ENCODE measurements around the gene TEX22. TPM values are rescaled to one million over a fixed set of nuclear protein-coding genes. Genes with fewer than 3 reads are reported as not detected.

The TEX22 gene
- total RNA-seq, 1 experiment from 2014 or later, result 0.87 TPM

- TF ChIP-seq STAT6 (CRISPR knock-in tag; conservative IDR thresholded peaks at IDR 0.05; ENCODE audit: low read depth), result no peak
- TF ChIP-seq FOXP4 (CRISPR knock-in tag; IDR thresholded peaks at IDR 0.05), result no peak
- no peak for TF ChIP-seq ZNF671 (CRISPR knock-in tag; IDR thresholded peaks at IDR 0.05)
- no peak for TF ChIP-seq MAX (CRISPR knock-in tag; IDR thresholded peaks at IDR 0.05)
- no peak for TF ChIP-seq NFE2L1 (CRISPR knock-in tag; IDR thresholded peaks at IDR 0.05)
- no peak for TF ChIP-seq ERG (CRISPR knock-in tag; IDR thresholded peaks at IDR 0.05)
- no peak for TF ChIP-seq E2F1 (CRISPR knock-in tag; IDR thresholded peaks at IDR 0.05)
- TF ChIP-seq SOX15 (CRISPR knock-in tag; IDR thresholded peaks at IDR 0.05), result no peak
- TF ChIP-seq EMX1 (CRISPR knock-in tag; IDR thresholded peaks at IDR 0.05), result no peak
- no peak for TF ChIP-seq ATF6 (CRISPR knock-in tag; IDR thresholded peaks at IDR 0.05)
- TF ChIP-seq USF2 (CRISPR knock-in tag; IDR thresholded peaks at IDR 0.05), result no peak
- no peak for TF ChIP-seq ZNF423 (CRISPR knock-in tag; IDR thresholded peaks at IDR 0.05)
These were observed 48.6 kb downstream of the TEX22 start (continued) for GRCh38 chr14:105446971-105447370.

GRCh38 chr14:105447651-105448640 is 49.6 kb downstream of the TEX22 start:
- no peak for DNase-seq (ENCODE audit: low spot score)
- H3K36me3 Mint-ChIP-seq, result peaks cover 22% of the 10 kb centered on the region
- no peaks in the 10 kb centered on the region for H3K27me3 Mint-ChIP-seq (ENCODE audit: low read depth)
- H3K4me1 Mint-ChIP-seq, result no peaks in the 10 kb centered on the region
- POLR2A ChIA-PET, result no interaction called here
- H3K9me3 Mint-ChIP-seq, result no peaks in the 10 kb centered on the region
- CTCF ChIA-PET, result interaction anchor here (0.6 to 2.0 kb wide), 21 partner anchors 8 to 199 kb away, joined by 3 to 16 read pairs (median 5); partner anchors contain the start of gene CRIP1
- no peak overlapping the region for H3K4me3 Mint-ChIP-seq
- no peak overlapping the region for H3K27ac Mint-ChIP-seq
- ATAC-seq, result peak; percentile 6
- no peak for TF ChIP-seq ZNF512 (CRISPR knock-in tag; IDR thresholded peaks at IDR 0.05; ENCODE audit: borderline replicate concordance)
- TF ChIP-seq ZNF232 (CRISPR knock-in tag; IDR thresholded peaks at IDR 0.05), result no peak
- TF ChIP-seq HMGXB4 (CRISPR knock-in tag; IDR thresholded peaks at IDR 0.05), result no peak
- TF ChIP-seq GTF2I (CRISPR knock-in tag; conservative IDR thresholded peaks at IDR 0.05), result no peak

Data from WTC11 (cell line).